Gastrocnemius medialis (tissue), 4 donors: ENCODE data around the gene BAZ2B.

Source experiments
- CTCF ChIP-seq, 5 experiments: fragments of 450-650 bp in 3 of 5; fragments of 200-600 bp in 2 of 5; sonication (generic) in 2 of 5; IDR thresholded peaks in 4 of 5; conservative IDR thresholded peaks in 1 of 5; 1 replicate in 4 of 5; 2 replicates in 1 of 5; pipeline ENCODE4 v1.5.1; 2016 to 2019; ENCODE audit warnings: antibody characterized with exemption in 5 of 5, mild to moderate bottlenecking in 3 of 5, moderate library complexity in 3 of 5
- POLR2A ChIP-seq, 2 donors: fragments of 450-650 bp; IDR thresholded peaks; one replicate each; pipeline ENCODE4 v1.6.1; 2017; ENCODE audit warnings: antibody characterized with exemption in 2 of 2, mild to moderate bottlenecking in 2 of 2, moderate library complexity in 2 of 2

- no peak for TF ChIP-seq POLR2A (IDR thresholded peaks at IDR 0.05)
- TF ChIP-seq CTCF (IDR thresholded peaks at IDR 0.05 in 4 of 5, conservative IDR thresholded peaks at IDR 0.05 in 1 of 5) = no peak
These were observed 266.6 kb downstream of the BAZ2B start for GRCh38 chr2:159349674-159350299.
